ENCODE results near the gene OPHN1.

The OPHN1 gene

DNA sequence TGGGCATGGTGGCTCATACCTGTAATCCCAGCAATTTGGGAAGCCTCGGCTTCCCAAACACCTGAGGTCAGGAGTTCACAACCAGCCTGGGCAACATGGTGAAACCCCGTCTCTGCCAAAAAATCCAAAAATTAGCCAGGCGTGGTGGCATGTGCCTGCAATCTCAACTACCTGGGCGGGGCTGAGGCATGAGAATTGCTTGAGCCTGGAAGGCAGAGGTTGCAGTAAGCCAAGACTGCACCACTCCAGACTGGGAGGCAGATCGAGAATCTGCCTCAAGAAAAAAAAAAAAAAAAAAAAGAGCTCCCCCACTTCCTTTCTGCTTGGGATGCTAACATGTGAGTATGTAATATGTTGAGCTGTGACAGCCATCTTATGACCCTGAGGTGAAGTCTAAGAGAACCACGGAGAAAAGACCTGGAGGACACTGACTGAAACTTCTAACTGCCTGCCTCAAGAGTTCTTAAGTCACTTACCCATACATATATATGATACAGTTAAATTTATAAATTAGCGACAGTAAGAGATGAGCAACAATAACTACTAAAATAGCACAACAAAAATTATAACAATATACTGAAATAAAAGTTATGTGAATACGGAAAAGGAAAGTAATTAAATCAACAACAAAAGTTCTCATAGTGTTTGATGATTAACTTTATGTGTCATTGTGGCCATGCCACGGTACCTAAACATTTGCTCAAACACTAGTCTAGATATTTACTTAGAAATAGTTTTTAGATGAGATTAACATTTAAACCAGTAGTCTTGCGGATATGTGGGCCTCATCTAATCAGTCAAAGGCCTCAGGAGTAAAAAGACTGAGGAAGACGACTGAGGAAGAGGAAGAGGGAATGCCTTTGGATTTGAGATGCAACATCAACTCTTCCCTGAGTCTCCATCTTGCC lies 178.3 kb downstream of the OPHN1 start:
- no peak for DNase-seq (ENCODE audit: low read depth, low spot score)

DNA sequence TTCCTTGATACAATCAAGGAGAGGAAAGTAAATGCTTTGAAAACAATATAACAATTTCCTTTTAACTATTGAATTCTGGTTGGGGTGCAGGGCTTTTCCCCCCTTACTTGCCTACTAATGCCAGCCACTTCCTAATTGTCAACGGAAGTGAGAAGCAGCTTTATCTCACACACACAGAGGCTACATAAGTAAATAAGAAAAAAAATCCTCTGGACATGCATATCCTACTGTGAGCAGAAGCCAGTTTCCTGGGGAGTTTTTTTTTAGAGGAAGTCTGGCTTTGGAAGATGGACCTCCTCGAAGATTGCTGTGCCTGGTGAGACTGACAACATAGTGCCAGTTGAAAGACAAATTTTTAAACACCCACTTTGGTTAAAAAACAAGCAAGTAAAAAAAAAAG lies 180.6 kb downstream of the OPHN1 start:
- DNase-seq (ENCODE audit: low read depth, low spot score): no peak

DNA sequence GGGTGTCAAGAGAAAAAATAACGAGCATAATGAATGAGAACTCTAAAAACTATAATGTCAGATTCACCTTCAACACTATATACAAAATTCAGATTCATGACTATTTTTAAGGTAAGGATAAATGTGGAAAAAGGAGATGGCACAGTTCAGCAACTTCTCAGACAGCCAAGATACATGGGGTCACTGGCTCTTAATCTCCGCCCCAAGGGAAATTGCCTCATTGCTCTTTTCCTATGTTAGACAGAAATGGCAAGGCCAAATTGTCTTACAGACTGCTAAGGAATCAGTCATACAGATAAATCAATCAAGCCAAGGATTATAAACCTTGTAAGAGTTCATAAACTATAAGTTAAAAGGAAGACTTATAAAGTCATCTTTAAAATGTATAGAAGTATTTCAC lies 183.4 kb downstream of the OPHN1 start:
- no peak for DNase-seq (ENCODE audit: low read depth, low spot score)

DNA sequence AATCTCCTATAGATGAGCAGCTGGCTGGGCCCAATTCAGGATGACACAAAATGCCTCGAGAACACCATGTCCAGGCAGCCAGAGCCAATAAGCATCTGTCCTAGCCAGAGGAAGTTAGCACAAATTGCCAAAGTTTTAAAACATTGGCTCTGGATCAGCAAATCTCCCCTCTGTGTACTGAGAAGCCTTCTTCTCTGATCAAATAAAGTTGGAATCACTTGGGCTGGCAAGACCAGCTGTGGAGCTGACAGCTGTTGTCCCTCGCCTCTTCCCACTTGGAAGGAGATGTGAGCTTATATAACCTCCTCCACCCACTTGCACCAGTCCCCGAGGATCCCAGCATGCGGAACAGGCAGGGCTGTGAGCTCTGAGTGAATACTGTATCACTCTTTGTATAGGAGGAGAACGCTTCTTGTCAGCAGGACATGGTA lies 183.9 kb downstream of the OPHN1 start:
- DNase-seq (ENCODE audit: low read depth, low spot score): no peak

DNA sequence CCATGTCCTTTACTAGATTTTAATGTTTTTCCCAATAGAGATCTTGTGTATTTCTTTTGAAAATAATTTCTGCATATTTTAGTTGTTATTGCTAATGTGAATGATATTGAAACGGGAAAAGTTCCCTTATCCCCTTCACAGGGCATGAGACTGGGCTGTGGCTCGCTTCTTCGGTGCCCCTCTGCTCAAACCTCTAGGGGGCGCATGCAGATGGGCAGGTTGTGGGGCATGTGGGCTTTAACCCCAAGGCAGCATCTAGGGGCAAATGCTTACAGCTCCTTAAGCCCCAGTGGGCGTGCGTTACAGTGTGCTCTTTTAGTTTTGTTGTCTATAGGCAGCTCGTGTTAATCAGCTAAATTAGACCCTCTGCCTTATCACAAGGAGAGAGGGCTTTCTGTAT lies 194.7 kb downstream of the OPHN1 start:
- DNase-seq (ENCODE audit: low read depth, low spot score): no peak

DNA sequence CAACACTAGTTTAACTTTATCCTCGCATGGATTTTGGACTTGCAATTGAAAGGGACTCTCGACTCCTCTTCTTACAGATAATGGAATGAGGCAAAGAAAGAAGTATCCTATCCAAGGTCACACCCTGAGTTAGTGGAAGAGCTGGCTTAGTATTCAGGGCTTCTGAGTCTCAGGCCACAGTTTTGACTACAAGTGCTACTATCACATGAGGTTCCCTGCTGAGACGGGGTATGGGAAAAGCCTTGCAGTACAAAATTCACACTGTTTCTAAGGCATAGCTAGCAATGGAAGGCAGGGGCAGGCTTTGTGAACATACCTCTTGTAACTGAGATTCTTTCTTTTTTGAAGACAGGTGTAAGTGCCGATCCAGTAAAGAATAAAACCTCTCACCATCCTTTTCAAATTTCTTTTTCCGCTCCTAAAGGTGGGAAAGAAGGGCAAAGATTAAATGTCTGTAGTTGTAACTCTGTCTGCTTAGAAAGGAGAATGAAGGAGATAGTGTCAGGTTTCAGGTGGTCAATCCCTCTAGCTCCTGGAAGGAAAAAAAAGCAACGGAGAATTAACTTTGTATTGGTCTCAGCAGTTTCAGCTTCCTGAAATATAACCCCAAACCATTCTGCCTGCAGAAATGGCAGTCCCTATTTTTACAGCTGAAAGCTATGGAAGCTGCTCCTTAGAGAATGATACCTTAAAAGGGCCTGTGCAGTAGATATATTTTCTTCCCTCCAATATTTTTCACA lies 199.0 kb downstream of the OPHN1 start:
- DNase-seq (ENCODE audit: low read depth, low spot score): peak; percentile 4

DNA sequence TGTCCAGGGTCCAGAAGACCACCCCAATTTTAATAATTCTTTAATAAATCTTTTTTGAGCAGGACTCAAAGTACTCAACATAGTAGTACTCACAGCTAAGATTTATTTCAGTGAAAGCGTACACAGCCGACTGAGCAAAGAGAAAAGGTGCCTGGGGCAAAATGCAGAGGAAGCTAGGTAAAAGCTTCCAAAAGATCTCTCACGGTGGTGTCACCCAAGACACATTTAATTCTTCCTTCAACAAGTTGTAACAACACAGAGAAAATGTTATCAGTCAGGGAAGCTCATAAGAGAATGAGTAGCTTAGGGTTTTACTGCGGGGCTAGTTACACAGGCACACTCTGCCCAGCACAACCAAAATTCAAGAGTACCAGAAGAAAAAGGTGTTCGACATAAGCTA lies 201.1 kb downstream of the OPHN1 start:
- no peak for DNase-seq (ENCODE audit: low read depth, low spot score)

DNA sequence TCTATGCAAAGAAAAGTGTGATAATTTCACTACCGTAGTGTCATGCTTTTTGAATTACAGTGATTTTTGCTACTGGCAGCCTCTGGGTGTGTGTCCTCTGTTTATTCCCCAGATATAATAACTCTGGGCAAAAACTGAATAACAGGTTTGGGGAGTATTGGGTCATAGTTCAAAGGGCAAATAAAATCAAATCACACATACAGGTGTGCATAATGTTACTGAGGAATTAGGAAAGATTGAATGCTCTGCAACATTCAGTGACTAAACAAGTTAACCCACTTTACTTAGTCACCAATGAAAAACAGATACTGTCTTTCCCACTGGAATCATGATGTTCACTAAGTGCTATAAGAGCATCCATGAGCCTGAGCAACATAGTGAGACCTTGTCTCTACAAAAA lies 224.3 kb downstream of the OPHN1 start:
- DNase-seq (ENCODE audit: low read depth, low spot score): no peak

DNA sequence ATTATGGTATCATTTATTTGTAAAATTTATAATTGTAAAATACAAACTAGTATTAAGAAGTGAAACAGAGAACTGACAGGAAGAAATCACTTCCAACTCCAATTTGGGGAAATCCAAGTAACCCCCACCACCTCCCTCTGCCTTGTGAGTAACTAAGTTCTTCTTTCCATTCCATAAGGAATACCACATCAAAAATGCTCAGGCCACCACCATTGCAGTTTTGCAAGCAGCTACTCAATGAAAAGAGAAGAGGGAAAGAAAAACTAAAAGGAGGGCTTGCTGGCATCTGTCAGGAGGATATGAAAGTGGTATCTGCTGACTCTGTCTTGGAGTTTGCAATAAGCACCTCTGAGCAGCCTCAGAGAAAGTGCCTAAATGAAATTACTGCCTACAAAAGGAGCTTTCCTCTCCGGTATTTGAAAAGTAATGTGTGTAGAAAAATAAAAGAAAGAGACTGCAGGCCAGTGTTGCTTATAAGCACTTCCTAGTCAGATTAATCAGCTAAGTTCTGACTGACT lies 228.7 kb downstream of the OPHN1 start:
- no peak for DNase-seq (ENCODE audit: low read depth, low spot score)

DNA sequence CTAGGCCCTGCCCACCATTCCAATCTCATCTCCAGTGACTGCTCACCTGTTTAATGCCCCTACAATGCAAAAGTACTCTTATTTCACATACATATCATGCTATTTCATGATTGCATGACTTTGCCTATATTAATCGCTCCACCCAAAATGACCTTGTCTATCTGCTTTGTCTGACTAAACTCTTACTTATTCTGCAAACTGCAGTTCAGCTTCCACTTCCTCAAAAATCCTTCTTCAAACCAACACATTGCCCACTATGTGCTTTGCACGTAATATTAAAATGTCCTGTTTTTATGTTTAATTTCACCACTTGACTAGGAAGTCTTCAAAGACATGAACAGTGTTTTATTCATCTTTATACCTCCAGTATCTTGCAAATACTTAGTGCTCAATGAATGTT lies 229.6 kb downstream of the OPHN1 start:
- no peak for DNase-seq (ENCODE audit: low read depth, low spot score)

DNA sequence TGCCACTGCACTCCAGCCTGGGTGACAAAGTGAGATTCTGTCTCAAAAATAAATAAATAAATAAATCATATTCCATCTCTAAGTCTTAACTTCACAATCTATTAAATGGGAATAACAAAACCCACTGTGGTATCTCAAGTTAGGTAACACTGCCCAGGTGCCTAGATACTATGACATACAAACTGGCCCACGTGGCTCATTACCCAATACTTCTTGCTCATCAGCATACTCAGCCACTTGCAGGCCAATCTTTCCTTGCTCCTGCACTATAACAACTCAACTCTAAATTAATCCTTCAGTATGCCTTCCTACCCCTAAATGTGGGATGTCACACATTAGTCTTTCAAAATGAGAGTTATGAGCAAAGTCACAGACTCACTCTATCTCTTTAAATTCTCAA lies 230.1 kb downstream of the OPHN1 start:
- DNase-seq (ENCODE audit: low read depth, low spot score): no peak

DNA sequence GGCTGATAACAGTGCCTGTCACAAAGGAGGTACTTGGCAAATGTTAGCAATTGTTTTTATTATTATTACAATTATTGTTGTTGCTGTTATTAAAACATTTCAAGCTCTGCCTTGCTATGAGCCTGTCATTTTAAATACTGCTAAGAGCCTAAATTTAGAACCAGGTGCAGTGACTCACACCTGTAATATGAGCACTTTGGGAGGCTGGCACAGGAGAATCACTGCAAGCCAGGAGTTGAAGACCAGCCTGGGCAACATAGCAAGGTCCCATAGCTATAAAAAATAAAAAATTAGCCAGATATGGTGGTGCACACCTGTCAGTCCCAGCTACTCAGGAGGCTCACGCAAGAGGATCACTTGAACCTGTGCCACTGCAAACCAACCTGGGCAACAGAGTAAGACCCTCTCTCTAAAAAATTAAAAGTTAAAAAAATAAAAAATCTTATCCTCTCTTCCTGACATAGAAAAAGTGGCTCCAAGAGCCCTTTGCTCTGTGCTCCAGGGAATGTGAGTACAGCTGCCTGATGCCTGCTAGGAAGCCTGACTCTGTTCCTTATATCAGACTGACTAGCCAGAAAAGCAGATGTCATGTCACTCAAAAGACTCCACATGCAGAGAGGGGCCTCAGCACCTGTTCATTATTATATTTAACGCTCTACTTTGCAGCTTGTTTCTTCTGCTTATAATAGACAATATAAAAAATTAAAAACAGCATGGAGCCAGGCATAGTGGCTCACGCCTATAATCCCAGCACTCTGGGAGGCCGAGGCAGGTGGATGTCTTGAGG lies 234.0 kb downstream of the OPHN1 start:
- no peak for DNase-seq (ENCODE audit: low read depth, low spot score)

DNA sequence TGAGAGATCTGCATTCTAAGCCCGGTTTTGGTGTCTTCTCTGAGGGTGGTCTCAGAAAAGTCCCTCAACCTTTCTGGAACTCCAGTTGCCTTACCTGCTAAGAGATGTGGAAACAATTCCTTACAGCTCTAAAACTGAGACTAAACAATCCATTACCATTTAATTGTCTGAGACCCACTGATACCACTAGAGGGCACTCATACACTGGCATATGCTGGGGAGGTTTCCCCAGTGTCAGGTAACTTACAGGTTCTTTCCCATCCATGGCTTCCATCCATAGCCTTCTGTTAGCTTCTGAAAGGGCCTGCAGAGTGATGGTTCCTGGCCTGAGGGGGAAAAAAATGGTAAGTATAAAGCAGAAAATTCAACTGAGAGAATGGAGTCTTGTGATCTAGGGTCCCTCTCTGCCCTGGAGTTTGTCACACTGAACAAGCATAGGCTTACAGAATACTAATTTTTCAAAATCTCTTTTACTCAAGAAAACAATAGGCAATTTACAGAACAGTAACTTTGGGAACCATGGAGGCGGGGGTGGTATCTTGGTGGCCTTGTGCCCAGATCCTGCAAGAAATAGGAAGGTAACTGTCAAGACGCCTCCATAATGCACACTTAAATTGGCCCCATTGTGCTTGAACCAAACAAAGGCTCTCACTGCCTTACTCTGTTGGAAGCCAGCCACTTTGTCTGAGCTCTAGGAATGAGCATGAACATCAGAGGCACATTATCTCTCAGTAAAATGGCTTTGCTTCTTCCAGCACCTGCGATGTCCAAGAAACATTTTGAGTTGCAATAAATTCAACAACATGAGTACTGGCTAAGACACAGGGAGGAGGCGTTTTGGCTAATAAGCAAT lies 236.1 kb downstream of the OPHN1 start:
- no peak for DNase-seq (ENCODE audit: low read depth, low spot score)

DNA sequence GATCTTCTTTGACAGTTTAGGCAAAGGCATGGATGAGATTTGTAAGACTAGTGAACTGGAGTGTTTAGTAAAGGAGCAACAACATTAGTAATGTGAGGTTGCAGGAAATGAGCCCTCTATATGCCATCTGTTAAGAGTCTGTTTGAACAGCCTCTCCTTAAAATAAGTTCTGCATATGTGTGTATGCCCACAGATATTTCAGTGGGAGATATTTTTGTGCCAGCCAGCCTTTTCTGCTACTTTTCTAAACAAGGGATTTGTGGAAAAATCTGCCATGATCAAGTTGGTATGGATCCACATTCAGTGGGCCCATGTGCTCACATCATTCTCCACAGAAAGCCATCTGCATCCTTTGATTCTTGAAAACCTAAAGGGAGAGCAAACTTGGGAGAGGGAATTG lies 237.7 kb downstream of the OPHN1 start:
- DNase-seq (ENCODE audit: low read depth, low spot score): no peak

DNA sequence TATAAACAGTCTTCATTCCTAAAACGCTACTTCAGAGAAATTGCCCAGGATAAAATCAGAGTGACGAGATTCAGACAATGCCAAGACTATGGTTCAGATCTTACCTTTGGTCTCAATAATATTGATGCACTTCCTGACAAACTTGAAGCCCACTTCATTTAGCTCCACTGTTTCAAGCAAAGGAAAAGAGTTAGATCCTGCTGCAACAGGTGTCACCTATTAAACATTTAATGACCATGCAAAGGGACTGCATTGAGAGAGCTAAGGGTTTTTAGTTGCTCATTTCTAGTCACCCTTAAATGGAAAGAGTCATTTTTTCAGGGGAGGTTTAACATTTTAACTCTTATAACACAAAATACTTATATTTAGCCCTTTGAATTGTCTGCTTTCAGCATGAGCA lies 239.5 kb downstream of the OPHN1 start:
- DNase-seq (ENCODE audit: low read depth, low spot score): no peak

DNA sequence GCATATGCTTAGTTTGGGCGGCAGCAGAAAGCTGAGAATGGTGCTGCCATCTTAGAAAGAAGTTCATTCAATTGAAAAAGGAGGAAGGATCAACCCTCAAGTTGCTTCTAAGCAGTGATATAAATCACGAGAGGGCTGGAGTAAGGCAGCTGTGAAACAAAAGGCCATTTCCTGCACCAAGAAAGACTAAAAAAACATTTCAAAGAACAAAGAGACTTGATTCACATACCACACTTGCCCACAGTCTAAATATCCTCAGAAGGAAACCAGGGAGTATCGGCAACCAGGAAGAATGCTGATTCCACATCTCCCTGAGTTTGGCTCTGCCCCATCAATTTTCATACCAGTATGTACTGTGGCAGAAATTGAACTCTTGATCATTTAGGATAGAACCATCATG lies 240.1 kb downstream of the OPHN1 start:
- no peak for DNase-seq (ENCODE audit: low read depth, low spot score)

DNA sequence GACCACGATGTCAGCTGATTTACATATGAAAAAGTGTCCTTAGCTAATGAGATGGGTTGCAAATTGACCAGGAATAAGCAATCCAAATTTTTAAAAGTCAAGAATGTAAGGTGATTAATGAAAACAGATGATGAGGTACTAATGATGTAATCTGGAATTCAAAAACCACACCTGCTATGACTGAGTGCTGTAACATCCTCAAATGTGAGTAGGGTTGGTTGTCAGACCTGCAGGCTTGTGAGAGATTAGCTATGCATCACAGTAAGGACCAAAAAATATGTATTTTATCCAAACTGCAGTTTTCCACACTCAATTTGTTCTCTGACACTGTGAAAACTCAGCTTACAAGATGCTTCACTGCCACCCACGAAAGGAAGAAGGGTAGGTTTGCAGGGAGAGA lies 242.5 kb downstream of the OPHN1 start:
- DNase-seq (ENCODE audit: low read depth, low spot score): no peak

DNA sequence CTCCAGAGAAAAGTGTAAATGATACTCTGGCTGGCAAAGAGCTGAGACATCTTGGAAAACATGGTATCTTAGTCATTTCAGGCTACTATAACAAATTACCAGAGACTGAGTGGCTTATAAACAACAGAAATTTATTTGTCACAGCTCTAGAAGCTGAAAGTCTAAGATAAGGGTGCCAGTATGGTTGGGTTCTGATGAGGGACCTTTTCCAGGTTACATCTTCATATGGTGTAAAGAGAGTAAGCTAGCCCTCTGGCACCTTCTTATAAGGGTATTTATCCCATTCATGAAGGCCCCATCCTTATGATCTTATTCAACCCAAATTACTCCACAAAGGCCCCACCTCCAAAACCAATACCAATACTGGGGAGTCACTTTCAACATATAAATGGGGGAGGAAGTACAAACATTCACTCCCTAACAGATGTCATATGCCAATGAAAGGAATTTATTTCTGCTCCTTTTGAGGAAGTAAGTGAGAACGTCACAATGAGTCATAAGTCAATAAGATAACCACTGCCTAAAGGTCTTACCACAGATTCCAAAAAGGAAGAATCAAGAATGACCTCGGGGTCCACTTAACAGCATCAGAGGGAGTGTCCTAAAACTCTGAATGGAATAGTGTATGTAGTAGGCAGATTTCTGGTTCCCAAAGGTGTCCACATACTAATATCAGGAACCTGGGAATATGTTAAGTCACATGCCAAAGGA lies 246.6 kb downstream of the OPHN1 start:
- DNase-seq (ENCODE audit: low read depth, low spot score): no peak

DNA sequence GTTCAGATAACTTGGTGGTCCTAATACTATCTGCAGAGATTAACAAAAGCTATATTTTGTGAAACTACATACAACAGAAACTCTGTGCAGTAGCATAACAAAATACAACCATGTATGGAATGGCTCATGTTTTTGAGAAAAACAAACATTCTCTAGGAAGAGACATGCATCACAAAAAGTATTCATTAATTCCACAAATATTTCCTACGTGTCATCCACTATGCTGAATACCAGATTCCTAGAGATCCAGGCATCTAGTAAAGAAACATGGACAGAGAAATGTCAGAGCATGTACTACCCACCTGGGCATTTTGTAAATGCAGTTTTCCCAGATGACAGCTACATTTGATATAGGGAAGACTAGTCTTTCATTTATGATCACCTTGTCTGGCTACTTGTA lies 248.1 kb downstream of the OPHN1 start:
- no peak for DNase-seq (ENCODE audit: low read depth, low spot score)

DNA sequence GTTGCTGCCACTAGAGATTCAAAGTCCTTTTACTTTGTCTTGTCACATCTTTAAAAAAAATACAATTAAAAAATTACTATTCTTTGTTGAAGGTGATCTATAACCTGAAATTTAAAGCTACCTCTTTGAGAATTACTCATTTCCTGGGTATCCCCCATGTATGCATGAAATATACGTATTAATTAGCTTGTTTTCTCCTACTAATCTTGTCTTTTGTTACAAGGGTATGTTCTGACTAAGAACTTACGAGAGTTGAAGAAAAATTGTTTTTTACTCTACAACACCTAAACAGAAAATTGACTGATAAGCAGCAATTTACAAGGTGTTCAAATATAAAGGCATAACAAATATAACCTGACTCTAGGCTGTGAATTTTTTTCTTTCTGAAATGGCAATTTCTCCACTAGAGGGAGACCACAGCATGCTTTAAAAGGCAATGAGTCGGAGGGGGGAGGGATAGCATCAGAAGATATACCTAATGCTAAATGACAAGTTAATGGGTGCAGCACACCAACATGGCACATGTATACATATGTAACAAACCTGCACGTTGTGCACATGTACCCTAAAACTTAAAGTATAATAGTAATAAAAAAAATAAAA lies 249.6 kb downstream of the OPHN1 start:
- no peak for DNase-seq (ENCODE audit: low read depth, low spot score)
